NCI-H446 treated with DMSO at 0.1 percent for 48 hours (cell line): ENCODE results near the gene ZNF823.
"Not testable (repeated sequence)": the region's sequence is repeated elsewhere in the genome, so short reads cannot be mapped to it uniquely, and the experiment has no call there.

Experiments
- DNase-seq: peaks from one replicate; lab custom pipeline; 2025; lab: John Stamatoyannopoulos, UW

Gene ZNF823

DNA sequence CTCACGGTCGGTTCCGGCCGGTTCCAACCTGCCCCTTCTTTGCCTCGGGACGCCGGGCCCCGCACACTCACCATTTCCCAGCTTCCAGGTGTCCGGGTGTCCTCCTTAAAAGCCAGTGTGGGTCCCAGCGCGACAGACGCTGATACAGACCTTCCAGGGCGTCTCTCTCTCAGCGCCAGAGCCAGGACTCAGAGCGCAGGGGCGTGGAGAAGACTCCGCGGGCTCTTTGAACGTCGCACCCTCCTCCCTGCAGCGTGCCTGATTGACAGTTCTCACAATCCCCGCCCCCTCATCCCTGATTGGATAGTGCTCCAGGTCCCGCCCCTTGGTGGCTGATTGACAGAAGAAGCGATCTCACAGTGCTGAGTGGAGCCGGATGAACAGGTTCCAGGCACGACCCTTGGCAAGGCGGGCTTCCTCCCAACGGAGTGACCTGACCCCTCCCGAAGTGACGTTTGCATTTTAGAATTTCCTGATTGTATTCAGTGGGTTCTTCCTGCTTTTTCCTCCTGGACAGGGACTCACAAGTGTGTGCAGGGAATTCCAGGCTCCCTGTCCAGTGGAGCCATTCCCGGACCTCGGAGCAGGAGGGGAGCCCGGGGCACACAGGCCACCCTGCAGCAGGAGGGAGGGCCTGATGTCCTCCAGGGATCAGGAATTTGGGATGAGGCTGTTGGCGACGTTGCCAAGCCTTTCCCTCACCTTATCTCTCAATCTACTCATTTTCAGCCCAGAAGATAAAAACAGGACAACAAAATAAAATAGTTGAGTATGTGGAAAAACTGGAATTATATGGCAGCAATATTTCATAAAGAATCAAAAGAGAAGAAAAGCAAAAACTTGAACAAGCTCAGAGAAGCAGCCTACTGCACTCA, at the start of gene ZNF823:
Gene ZNF823, minus strand, starts transcription at position 201 of the 875 bp plus-strand sequence. Its CDS starts 127 bp downstream, at position 74.
- DNase-seq = peak; percentile 96

DNA sequence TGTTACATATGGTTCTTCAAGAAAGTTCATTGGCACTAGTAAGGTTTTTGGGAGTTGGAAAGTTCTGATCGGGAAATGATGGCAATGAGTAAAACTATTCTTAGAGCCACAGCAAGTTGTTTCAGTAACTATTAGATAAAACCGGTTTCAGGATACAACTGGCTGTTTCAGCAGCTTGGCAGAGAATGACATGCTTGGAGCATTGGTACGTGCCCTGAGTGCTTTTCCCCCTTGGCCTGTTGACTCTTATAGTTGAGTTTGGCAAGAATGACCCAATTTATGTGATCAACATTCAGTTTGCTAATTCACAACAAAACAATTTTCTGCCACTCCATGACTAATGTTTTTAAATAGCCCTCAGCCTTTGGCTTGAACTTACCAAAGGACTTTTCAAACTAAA, 48.8 kb upstream of the ZNF823 start:
- DNase-seq = no peak

DNA sequence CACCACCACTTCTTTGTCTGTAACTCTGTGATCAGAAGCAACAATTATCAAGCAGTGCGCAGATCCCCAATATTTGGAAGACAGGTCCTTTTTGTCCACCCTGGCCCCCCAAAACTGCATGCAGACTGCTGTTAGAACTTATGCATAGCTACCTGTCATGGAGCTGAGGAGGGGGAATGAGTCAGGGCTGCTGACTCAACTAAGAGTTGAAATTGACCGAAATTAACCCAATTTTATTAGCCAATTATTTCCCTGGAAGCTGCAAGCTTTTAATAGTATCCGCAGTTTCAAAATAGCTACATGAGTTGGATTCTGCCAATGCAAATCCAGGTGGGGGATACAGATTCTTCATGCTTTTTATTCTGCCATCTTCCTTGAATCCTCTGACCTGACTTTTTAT, 45.6 kb upstream of the ZNF823 start:
- DNase-seq = no peak

DNA sequence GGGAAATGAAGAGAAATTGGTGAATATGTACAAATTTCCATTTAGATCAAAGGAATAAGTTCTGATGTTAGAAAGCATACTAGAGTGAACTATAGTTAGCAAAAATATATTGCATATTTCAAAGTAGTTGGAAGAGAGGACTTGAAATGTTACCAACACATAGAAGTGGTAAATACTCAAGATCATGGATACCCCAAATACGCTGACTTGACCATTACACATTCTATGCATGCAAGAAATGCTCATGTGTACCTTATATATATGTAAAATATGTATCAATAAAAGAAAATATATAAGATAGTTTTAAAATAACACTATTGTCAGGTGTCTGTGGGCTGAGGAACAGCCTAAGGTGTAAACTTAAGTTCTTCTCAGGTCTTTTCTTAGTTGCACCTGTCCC, 45.0 kb upstream of the ZNF823 start:
- no peak for DNase-seq

DNA sequence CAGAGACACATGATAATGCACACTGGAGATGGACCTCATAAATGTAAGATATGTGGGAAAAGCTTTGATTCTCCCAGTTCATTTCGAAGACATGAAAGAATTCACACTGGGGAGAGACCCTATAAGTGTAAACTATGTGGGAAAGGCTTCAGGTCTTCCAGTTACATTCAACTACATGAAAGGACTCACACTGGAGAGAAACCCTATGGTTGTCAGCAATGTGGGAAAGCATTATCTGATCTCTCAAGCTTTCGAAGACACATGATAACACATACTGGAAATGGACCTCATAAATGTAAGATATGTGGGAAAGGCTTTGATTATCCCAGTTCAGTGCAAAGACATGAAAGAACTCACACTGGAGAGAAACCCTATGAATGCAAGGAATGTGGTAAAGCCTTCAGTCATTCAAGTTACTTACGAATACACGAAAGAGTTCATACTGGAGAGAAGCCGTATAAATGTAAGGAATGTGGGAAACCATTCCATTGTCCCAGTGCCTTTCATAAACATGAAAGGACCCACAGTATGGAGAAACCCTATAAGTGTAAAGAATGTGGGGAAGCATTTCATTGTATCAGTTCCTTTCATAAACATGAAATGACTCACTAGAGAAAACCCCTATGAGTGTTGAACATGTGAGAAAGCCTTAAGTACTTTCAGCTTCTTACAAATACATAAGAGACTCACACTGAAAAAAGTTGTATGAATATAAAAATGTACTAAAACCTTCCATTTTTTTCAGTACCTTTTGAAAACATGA, 42.7 kb upstream of the ZNF823 start:
- DNase-seq = no peak

DNA sequence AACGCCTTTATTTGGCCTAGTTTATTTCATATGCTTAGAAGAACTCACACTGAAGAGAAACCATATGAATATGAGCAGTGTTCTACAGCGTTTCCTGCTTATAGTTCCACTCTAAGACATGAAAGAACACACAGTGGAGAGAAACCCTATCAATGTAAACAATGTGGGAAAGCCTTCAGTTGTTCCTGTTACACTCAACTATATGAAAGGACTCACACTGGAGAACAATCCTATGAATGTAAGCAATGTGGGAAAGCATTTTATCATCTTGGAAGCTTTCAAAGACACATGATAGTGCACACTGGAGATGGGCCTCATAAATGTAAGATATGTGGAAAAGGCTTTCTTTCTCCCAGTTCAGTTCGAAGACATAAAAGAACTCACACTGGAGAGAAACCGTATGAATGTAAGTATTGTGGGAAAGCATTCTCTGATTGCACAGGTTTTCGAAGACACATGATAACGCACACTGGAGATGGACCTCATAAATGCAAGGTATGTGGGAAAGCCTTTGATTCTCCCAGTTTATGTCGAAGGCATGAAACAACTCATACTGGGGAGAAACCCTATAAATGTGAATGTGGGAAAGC, 41.8 kb upstream of the ZNF823 start:
- DNase-seq = no peak

DNA sequence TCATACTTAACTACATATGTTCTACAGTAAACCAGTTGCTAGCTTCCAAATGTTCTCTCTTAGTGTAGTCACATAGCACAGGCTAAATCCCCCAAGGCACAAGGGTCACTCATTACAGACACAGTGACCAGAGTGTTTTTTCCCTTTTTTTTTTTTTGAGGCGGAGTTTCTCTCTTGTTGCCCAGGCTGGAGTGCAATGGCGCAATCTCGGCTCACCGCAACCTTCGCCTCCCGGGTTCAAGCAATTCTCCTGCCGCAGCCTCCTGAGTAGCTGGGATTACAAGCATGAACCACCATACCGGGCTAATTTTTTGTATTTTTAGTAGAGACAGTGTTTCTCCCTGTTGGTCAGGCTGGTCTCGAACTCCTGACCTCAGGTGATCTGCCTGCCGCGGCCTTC, 37.9 kb upstream of the ZNF823 start:
- DNase-seq = not testable (repeated sequence)

DNA sequence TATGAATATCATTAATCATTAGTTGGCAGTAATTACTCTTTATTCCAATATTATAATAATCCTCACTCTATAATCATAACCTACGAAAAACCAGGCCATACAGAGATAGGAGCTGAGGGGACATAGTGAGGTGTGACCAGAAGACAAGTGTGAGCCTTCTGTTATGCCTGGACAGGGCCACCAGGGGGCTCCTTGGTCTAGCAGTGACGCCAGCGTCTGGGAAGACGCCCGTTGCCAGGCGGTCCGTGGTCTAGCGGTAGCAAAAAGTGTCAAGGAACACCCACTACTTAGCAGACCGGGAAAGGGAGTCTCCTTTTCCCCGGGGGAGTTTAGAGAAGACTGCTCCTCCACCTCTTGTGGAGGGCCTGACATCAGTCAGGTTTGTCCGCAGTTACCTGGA, 32.8 kb upstream of the ZNF823 start:
- DNase-seq = not testable (repeated sequence)

DNA sequence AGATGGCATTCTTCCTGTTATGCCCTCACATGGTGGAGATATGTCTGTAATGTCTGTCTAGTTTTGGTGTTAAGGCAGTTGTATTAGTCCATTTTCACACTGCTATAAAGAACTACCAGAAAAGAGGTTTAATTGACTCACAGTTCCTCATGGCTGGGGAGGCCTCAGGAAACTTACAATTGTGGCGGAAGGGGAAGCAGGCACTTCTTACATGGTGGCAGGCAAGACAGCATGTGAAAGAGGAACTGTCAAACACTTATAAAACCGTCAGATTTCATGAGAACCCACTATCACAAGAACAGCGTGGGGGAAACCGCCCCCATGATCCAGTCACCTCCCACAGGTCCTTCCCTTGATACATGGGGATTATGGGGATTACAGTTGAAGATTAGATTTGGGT, 31.2 kb upstream of the ZNF823 start:
- DNase-seq = no peak

DNA sequence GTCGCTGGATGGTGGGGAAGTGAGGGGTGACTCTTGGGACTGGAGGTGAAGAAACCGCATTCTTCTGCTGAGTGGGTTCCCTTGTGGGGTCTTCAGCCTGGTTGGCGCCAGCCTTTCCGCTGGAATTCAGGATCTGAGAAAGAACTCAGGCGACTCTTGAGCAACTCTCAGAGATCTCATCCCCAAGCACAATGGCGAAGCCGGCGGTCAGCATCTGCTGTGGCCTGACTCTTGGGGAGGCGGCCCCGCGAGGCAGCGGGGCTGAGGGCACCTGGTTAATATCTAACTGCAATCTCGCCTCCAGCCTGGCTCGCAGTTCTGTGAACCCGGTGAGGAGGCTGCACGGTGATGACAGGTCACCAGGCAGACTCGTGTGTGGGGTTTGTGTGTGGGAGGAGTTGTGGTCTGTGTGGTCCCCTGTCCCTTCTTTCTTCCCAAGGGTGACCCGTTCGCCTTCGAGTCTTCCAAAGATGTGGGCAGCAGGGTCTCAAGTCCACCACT, 28.9 kb upstream of the ZNF823 start:
- no peak for DNase-seq

DNA sequence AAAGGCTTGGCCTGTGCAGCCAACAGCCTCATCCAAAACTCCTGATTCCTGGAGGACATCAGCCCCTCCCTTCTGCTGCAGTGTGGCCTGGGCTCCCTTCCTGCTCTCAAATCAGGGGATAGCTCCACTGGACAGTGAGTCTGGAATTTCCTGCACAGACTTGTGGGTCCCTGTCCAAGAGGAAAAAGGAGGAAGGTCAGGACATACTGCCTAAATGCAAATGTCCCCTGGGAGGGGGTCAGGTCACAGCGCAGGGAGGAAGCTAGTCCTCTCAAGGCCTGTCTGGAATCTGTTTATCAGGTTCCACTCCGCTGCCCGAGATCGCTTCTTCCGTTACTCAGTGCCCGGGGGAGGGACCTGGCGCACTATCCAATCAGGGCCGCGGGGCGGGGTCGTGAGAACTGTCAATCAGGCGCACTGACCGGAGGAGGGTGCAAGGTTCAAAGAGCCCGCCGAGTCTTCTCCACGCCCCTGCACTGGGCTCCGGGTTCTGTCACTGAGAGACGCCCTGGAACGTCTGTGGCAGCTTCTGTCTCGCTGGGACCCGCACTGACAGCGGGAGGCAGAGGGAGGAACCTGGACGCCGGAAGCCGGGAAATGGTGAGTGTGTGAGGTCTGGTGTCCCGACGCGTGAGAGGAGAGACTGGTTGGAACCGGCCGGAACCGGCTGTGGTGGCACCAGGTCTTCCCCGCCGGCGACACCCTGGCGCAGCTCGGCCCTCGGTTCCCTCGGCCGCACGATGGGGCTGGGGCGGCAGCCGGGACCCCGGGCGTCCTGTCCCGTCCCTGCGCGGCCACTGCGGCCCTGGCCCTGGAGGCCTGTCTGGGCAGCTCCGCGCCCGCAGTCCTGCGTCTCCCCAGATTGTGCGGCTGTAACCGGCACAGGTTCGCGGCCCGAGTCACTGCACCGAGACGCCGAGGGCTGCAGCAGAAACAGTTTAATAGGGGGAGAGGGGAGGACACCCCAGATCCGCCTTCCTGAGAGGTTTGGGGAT, 28.1 kb upstream of the ZNF823 start, which contains the start of gene ZNF441:
Gene ZNF441, plus strand, starts transcription at position 404 of the 995 bp plus-strand sequence. Its CDS starts 194 bp downstream, at position 598.
- DNase-seq = peak; percentile 65

DNA sequence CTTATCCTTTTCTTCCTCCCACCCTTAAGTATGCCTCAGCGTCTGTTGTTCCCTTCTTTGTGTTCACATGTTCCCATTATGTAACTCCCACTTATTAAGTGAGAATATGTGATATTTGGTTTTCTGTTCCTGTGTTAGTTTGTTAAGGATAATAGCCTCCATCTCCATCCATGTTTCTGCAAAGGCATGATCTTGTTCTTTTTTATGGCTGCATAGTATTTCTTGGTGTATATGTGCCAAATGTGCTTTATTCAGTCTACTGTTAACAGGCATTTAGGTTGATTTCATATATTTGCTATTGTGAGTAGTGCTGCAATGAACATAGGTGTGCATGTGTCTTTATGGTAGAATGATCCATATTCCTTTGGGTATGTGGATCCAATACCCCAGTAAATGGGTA, 24.9 kb upstream of the ZNF823 start:
- no peak for DNase-seq

DNA sequence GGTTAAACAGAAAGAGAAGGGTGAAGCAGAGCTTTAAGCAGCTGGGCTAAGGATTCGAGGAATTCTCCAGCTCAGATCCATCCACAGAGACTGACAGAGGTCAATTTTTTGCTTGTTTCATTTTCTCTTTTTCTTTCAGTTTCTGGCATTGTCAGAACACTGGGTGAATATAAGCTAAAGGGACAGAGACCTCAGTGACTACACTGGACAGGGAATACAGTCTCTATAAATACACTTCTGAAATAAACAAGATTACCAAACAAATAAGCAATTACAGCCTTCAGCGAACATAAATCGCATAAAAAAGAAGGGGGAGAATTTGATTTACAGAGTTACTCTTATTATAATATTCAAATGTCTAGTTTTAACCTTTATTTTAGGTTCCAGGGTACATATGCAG, 24.4 kb upstream of the ZNF823 start:
- DNase-seq = no peak

DNA sequence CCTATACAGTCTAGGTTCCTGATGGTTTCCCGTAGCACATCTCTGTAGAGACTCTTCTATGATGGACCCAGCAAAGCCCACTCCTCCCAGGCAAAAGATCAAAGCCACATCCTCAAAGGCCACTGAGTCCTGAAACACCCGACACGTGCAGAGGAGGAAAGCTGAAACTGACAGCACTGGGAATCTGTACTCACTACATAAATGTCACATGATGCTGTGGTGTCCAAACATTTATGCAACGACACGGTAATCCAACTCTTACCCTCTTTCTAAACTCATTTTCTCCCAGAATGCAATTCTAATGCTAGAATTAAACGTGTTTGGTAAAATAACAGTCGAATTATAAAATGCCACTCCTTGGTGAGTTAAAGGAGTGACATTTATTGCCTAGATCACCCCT, 21.1 kb upstream of the ZNF823 start:
- no peak for DNase-seq

DNA sequence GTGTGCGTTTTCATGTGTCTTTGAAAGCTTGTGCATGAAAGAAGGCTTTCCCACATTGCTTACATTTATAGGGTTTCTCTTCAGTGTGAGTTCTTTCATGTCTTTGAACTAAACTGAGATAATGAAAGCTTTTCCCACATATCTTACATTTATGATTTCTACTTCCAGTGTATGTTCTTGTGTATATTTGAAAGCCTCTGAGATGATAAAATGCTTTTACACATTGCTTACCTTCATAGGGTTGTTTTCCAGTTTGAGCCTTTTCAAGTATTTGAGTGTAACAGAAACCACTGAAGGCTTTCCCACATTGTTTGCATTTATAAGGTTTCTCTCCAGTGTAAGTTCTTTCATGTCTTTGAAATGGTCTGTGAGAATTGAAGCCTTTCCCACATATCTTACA, 18.2 kb upstream of the ZNF823 start:
- no peak for DNase-seq

DNA sequence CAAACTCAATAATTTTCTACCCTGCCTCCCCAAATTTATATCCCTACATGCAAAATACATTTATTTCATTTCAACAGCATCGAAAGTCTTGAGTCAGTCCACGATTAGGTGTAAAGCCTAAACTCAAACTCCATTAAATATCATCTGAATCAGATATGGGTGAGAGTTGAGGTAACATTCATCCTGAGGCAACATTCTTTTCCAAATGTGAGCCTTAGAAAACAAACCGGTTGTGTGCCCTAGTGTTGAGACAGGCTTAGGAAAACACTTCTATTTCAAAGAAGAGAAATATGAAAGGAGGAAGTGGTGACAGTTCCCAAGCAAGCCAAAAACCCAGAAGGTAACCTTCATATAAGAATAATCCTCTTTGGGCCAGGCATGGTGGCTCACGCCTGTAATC, 15.9 kb upstream of the ZNF823 start:
- DNase-seq = no peak

DNA sequence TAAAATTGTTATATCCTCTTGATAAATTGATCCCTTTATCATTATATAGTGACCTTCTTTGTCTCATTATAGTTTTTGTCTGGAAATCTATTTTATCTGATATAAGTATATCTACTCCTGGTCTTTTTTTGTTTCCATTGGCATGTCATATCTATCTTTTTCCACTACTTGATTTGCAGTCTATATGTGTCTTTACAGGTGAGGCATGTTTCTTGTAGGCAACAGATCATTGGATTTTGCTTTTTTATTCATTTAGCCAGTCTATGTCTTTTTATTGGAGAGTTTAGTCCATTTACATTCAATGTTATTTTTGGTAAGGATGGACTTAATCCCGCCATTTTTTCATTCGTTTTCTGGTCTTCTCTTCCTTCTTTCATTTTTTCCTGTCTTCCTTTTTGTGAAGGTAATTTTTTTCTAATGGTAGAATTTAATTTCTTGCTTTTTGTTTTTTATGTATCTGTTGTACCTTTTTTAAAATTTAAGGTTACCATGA, 13.5 kb upstream of the ZNF823 start:
- DNase-seq = no peak

DNA sequence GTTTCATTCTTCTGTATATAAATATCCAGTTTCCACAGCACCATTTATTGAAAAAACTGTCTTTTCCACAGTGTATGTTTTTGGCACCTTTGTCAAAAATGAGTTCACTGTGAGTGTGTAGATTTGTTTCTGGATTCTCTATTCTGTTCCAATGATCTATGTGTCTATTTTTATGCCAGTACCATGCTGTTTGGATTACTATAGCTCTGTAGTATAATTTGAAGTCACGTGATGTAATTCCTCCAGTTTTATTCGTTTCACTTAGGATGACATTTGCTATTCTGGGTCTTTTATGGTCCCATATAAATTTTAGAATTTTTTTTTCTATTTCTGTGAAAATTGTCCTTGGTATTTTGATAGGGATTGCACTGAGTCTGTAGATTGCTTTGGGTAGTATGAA, 11.0 kb upstream of the ZNF823 start:
- DNase-seq = no peak

DNA sequence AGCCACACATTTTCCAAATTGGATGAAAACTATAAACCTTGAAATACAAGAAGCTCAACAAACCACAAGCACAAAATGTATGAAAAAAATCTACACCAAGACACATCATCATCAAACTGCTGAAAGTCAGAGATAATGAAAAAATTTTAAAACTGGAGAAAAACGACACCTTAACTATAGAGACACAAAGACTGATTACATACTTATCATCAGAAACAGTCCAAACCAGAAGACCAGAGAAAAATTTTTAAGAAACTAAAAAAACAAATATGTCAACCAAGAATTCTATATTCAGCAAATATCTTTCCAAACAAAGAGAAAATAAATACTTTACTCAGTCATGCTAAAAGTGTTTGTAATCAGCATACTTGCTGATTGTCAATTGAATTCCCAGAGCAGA, 8.5 kb upstream of the ZNF823 start:
- no peak for DNase-seq

DNA sequence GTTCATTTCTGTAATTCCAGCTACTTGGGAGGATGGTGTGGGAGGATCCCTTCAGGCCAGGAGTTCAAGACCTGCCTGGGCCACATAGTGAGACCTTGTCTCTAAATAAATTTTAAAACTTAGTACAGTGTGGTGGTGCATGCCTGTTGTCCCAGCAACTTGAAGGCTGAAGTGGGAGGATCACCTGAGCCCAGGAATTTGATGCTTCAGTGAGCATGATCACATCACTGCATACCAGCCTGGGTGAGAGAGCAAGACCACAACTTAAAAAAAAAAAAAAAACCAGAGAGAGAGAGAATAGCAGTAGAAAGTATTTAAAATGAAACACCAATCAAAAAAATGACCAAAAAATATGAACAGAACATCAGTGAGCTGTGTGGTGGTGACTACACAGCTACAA, 7.1 kb upstream of the ZNF823 start:
- no peak for DNase-seq
